ENCODE data around the gene GPATCH8. TPM values are rescaled to one million over a fixed set of nuclear protein-coding genes. Genes with fewer than 3 reads are reported as not detected.
A peak's percentile ranks its signal among the peaks of the same experiment; 100 is the strongest.

GPATCH8 gene
- total RNA-seq, 1 experiment from 2014 or later: 33.8 TPM

- no peak for DNase-seq (ENCODE audit: low spot score)
- H3K27ac ChIP-seq (ENCODE audit: low read depth, low read length, poor library complexity, severe bottlenecking): no peak overlapping the region
- CTCF ChIA-PET: interaction anchor here (0.6 kb wide), 1 partner anchor 21 kb away, joined by 5 read pairs; no protein-coding TSS in a partner anchor
- no peaks in the 10 kb centered on the region for H3K36me3 ChIP-seq (ENCODE audit: insufficient read depth, low read length, poor library complexity, severe bottlenecking)
- intact Hi-C loops (cut with micrococcal nuclease; ENCODE audit: unreplicated experiment): no loop called here
- peak overlapping the region; percentile 77 for H3K4me3 ChIP-seq (ENCODE audit: low read depth, low read length, poor library complexity, severe bottlenecking)
- TF ChIP-seq CTCF (conservative IDR thresholded peaks at IDR 0.05; ENCODE audit: low read depth, low read length) (no peak), EZH2 (IDR thresholded peaks at IDR 0.05; ENCODE audit: borderline replicate concordance, low read depth, low read length, poor library complexity, severe bottlenecking) (no peak)
- H3K9me3 ChIP-seq (ENCODE audit: low read depth, low read length, poor library complexity, severe bottlenecking): no peaks in the 10 kb centered on the region
- no peaks in the 10 kb centered on the region for H3K27me3 ChIP-seq (replicated peaks; ENCODE audit: insufficient read depth, low read depth, low read length, poor library complexity)
- H3K4me1 ChIP-seq (ENCODE audit: insufficient read depth, low read length, poor library complexity, severe bottlenecking): no peaks in the 10 kb centered on the region
- POLR2A ChIA-PET (ENCODE audit: low non-redundant PET): no interaction called here
- BruUV-seq (replicated peaks): no TSS peak
Measured at GRCh38 chr17:44501866-44502375, 1.3 kb downstream of the GPATCH8 start.

GRCh38 chr17:44499722-44500121 lies 3.5 kb downstream of the GPATCH8 start:
- CTCF ChIA-PET: no interaction called here
- POLR2A ChIA-PET (ENCODE audit: low non-redundant PET): no interaction called here
- Histone ChIP-seq H3K36me3 (ENCODE audit: insufficient read depth, low read length, poor library complexity, severe bottlenecking) (no peaks in the 10 kb centered on the region), H3K27ac (ENCODE audit: low read depth, low read length, poor library complexity, severe bottlenecking) (no peak overlapping the region), H3K9me3 (ENCODE audit: low read depth, low read length, poor library complexity, severe bottlenecking) (no peaks in the 10 kb centered on the region), H3K4me3 (ENCODE audit: low read depth, low read length, poor library complexity, severe bottlenecking) (no peak overlapping the region), H3K4me1 (ENCODE audit: insufficient read depth, low read length, poor library complexity, severe bottlenecking) (no peaks in the 10 kb centered on the region), H3K27me3 (replicated peaks; ENCODE audit: insufficient read depth, low read depth, low read length, poor library complexity) (no peaks in the 10 kb centered on the region)
- no peak for TF ChIP-seq CTCF (conservative IDR thresholded peaks at IDR 0.05; ENCODE audit: low read depth, low read length)
- TF ChIP-seq EZH2 (IDR thresholded peaks at IDR 0.05; ENCODE audit: borderline replicate concordance, low read depth, low read length, poor library complexity, severe bottlenecking): no peak
- DNase-seq (ENCODE audit: low spot score): no peak
- no TSS peak for BruUV-seq (replicated peaks)
- intact Hi-C loops (cut with micrococcal nuclease; ENCODE audit: unreplicated experiment): no loop called here

- Histone ChIP-seq H3K36me3 (ENCODE audit: insufficient read depth, low read length, poor library complexity, severe bottlenecking) (no peaks in the 10 kb centered on the region), H3K27me3 (replicated peaks; ENCODE audit: insufficient read depth, low read depth, low read length, poor library complexity) (no peaks in the 10 kb centered on the region), H3K27ac (ENCODE audit: low read depth, low read length, poor library complexity, severe bottlenecking) (no peak overlapping the region), H3K4me3 (ENCODE audit: low read depth, low read length, poor library complexity, severe bottlenecking) (no peak overlapping the region), H3K9me3 (ENCODE audit: low read depth, low read length, poor library complexity, severe bottlenecking) (no peaks in the 10 kb centered on the region), H3K4me1 (ENCODE audit: insufficient read depth, low read length, poor library complexity, severe bottlenecking) (no peaks in the 10 kb centered on the region)
- POLR2A ChIA-PET (ENCODE audit: low non-redundant PET): no interaction called here
- CTCF ChIA-PET: no interaction called here
- TF ChIP-seq EZH2 (IDR thresholded peaks at IDR 0.05; ENCODE audit: borderline replicate concordance, low read depth, low read length, poor library complexity, severe bottlenecking) (no peak), CTCF (conservative IDR thresholded peaks at IDR 0.05; ENCODE audit: low read depth, low read length) (no peak)
- BruUV-seq (replicated peaks): no TSS peak
- no peak for DNase-seq (ENCODE audit: low spot score)
- intact Hi-C loops (cut with micrococcal nuclease; ENCODE audit: unreplicated experiment): no loop called here
Measured at GRCh38 chr17:44496815-44497214, 6.4 kb downstream of the GPATCH8 start.
